ENCODE data around the gene CEL.
A peak's percentile ranks its signal among the peaks of the same experiment; 100 is the strongest.
"Not testable (repeated sequence)": the region's sequence is repeated elsewhere in the genome, so short reads cannot be mapped to it uniquely, and the experiment has no call there.

CEL gene

GRCh38 chr9:133083688-133084087 is 21.9 kb downstream of the CEL start:
- CTCF ChIA-PET; DNase-seq (ENCODE audit: extremely low spot score); POLR2A ChIA-PET: not testable (repeated sequence)

- CTCF ChIA-PET: interaction anchor here (1.0 kb wide), 1 partner anchor 16 kb away, joined by 3 read pairs; no protein-coding TSS in a partner anchor
- POLR2A ChIA-PET; DNase-seq (ENCODE audit: extremely low spot score): not testable (repeated sequence)
These were observed 24.6 kb downstream of the CEL start for GRCh38 chr9:133086212-133086860.

DNA sequence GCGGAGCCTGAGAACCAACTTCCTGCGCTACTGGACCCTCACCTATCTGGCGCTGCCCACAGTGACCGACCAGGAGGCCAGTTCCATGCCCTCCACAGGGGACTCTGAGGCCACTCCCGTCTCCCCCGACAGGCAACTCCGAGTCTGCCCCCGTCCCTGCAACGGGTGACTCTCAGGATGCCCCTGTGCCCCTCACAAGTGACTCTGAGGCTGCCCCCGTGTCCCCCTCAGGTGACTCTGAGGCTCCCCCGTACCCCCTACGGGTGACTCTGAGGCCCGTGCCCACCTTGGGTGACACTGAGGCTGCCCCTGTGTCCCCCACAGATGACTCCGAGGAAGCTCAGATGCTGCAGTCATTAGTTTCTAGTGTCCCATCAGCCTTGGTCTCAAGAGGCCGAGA is 25.1 kb downstream of the CEL start:
- DNase-seq (ENCODE audit: extremely low spot score): peak; percentile 10
- ChIA-PET CTCF (interaction anchor here (1.0 kb wide), 1 partner anchor 15 kb away, joined by 3 read pairs; no protein-coding TSS in a partner anchor), POLR2A (no interaction called here)
- TF ChIP-seq, protein P1, sequence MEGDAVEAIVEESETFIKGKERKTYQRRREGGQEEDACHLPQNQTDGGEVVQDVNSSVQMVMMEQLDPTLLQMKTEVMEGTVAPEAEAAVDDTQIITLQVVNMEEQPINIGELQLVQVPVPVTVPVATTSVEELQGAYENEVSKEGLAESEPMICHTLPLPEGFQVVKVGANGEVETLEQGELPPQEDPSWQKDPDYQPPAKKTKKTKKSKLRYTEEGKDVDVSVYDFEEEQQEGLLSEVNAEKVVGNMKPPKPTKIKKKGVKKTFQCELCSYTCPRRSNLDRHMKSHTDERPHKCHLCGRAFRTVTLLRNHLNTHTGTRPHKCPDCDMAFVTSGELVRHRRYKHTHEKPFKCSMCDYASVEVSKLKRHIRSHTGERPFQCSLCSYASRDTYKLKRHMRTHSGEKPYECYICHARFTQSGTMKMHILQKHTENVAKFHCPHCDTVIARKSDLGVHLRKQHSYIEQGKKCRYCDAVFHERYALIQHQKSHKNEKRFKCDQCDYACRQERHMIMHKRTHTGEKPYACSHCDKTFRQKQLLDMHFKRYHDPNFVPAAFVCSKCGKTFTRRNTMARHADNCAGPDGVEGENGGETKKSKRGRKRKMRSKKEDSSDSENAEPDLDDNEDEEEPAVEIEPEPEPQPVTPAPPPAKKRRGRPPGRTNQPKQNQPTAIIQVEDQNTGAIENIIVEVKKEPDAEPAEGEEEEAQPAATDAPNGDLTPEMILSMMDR (IDR thresholded peaks at IDR 0.05; ENCODE audit: control extremely low read depth, extremely low read depth, low read depth, missing control alignments): no peak

DNA sequence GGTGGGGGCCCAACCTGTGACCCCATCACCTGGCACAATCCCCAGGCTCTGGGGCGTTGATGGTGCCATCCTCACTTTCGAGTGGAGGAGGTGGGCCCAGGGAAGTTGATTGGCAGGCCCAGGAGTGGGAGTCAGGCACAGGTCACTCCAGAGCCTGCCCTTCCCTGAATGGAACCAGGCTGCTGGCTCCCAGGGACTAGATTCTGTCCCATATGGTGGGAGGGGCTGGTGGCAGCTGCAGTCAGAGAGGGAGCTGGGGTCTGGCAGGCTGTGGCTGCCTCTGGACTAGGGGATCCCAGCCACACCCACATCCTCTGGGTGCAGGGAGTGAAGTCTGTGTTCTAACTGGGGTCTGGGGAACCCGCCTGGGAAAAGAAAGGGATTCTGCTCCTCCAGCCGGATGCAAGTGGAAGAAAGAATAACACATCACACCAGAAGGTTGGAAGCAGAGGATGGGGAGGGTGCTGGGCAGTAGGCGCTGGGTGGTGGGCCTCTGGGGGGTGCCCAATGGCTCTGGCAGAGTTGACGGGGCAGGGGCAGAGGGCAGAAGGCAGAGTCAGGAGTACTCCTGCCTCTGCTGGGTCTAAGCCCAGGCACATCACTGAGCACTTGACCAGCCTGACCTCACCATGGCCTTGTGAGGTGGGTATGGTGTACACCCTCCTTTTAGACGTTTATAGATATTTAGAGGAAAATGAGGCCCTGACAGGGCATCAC is 25.8 kb downstream of the CEL start:
- DNase-seq (ENCODE audit: extremely low spot score): no peak
- TF ChIP-seq, protein P1 (IDR thresholded peaks at IDR 0.05; ENCODE audit: control extremely low read depth, extremely low read depth, low read depth, missing control alignments): no peak
- ChIA-PET POLR2A (no interaction called here), CTCF (interaction anchor here (1.0 kb wide), 1 partner anchor 15 kb away, joined by 3 read pairs; no protein-coding TSS in a partner anchor)

DNA sequence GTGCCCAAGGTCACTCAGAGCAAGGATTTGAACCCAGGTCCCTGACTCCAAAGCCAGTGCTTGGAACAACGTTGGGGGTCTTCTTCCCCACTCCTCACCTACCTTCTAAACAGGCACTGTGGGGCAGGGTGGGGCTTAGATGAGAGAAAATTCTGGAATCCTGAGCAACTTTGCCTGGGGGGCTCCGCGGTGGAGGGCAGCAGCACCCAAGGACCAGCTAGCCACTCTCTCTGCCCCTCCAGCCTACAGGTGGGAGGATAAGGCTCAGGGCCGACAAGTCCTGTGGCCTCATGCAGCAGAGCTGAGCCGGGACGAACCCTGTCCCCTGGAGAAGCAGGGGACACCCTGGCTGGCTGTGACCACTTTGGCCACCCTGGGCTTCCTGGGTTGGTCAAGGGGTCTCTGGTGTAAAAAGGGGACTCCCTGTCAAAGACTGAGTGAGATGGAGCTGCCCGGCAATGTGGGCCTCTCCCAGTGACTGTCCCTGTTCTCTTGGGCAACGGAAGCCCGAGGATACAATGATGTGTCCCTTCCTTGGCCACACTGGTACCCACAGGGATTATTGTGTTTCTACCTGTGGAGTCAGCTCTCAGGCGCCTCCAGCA is 26.5 kb downstream of the CEL start:
- TF ChIP-seq, protein P1 (IDR thresholded peaks at IDR 0.05; ENCODE audit: control extremely low read depth, extremely low read depth, low read depth, missing control alignments): no peak
- POLR2A ChIA-PET: no interaction called here
- DNase-seq (ENCODE audit: extremely low spot score): peak; percentile 12
- CTCF ChIA-PET: interaction anchor here (1.3 kb wide), 1 partner anchor 56 kb away, joined by 4 read pairs; no protein-coding TSS in a partner anchor

- CTCF ChIA-PET: interaction anchor here (1.2 to 1.3 kb wide), 2 partner anchors 14 to 55 kb away, joined by 3 to 4 read pairs; no protein-coding TSS in a partner anchor
- TF ChIP-seq, protein P1 (IDR thresholded peaks at IDR 0.05; ENCODE audit: control extremely low read depth, extremely low read depth, low read depth, missing control alignments): no peak
- DNase-seq (ENCODE audit: extremely low spot score): no peak
- POLR2A ChIA-PET: no interaction called here
These were observed 27.0 kb downstream of the CEL start for GRCh38 chr9:133088756-133089155.

DNA sequence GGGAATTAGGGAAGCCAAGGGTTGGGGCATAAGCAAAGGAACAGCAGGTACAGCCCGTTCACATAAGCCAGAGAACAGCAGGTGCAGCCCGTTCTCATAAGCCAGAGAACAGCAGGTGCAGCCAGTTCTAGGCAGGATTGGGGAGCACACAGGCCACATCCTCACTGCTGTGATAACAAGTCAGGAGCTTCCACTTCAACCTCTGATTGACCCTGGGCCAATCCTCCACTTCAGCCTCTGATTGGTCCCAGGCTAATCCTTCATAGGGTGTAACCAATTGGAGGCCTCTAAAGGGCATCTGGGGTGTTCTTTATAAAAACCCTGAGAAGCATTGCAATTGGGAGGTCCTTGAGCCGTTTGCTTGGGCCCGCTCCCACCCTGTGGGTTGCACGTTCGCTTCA is 27.5 kb downstream of the CEL start:
- TF ChIP-seq, protein P1 (IDR thresholded peaks at IDR 0.05; ENCODE audit: control extremely low read depth, extremely low read depth, low read depth, missing control alignments): no peak
- ChIA-PET CTCF (interaction anchor here (0.9 to 1.5 kb wide), 4 partner anchors 11 to 55 kb away, joined by 3 to 4 read pairs (median 4); no protein-coding TSS in a partner anchor), POLR2A (interaction anchor here (0.7 kb wide), 1 partner anchor 25 kb away, joined by 9 read pairs; no protein-coding TSS in a partner anchor)
- peak; percentile 11 for DNase-seq (ENCODE audit: extremely low spot score)

All from GM10248 (cell line).